HG03432 (cell line): ENCODE data around the gene ANXA5.

Experiments
- ATAC-seq: cut with Tn5 transposase; IDR thresholded peaks from one replicate; pipeline ENCODE4 v1.9.1; 2021; ENCODE audit warnings: mild to moderate bottlenecking, moderate library complexity; ENCODE audit not compliant: unreplicated experiment

Gene ANXA5

GRCh38 chr4:121712001-121712651 is 15.3 kb upstream of the ANXA5 start:
- ATAC-seq = peak; percentile 0

- ATAC-seq = peak; percentile 96
Observed at GRCh38 chr4:121711263-121712000, 14.7 kb upstream of the ANXA5 start.

- no peak for ATAC-seq
Observed at GRCh38 chr4:121709766-121710405, 13.1 kb upstream of the ANXA5 start.

GRCh38 chr4:121707344-121707743 is 10.6 kb upstream of the ANXA5 start:
- no peak for ATAC-seq

- ATAC-seq = peak; percentile 68
Observed at GRCh38 chr4:121706595-121707021, 9.8 kb upstream of the ANXA5 start.

- ATAC-seq = no peak
Observed at GRCh38 chr4:121705521-121705920, 8.7 kb upstream of the ANXA5 start.

GRCh38 chr4:121702136-121702535 is 5.4 kb upstream of the ANXA5 start:
- ATAC-seq = no peak

- no peak for ATAC-seq
Observed at GRCh38 chr4:121701263-121701662, 4.5 kb upstream of the ANXA5 start.

GRCh38 chr4:121698236-121698671 is 1.5 kb upstream of the ANXA5 start:
- ATAC-seq = no peak

- ATAC-seq = peak; percentile 8
Observed at GRCh38 chr4:121697564-121697963, 784 bp upstream of the ANXA5 start.

- ATAC-seq = peak; percentile 34
Observed at GRCh38 chr4:121696170-121696580, 605 bp downstream of the ANXA5 start.

- no peak for ATAC-seq
Observed at GRCh38 chr4:121693886-121694285, 2.9 kb downstream of the ANXA5 start.

- ATAC-seq = no peak
Observed at GRCh38 chr4:121693450-121693849, 3.3 kb downstream of the ANXA5 start.

GRCh38 chr4:121692261-121692660 is 4.5 kb downstream of the ANXA5 start:
- no peak for ATAC-seq

GRCh38 chr4:121690001-121690400 is 6.8 kb downstream of the ANXA5 start:
- peak; percentile 46 for ATAC-seq

GRCh38 chr4:121688701-121689100 is 8.1 kb downstream of the ANXA5 start:
- no peak for ATAC-seq

- ATAC-seq = no peak
Observed at GRCh38 chr4:121688261-121688660, 8.5 kb downstream of the ANXA5 start.

GRCh38 chr4:121686255-121686654 is 10.5 kb downstream of the ANXA5 start:
- ATAC-seq = no peak

- no peak for ATAC-seq
Observed at GRCh38 chr4:121685257-121685656, 11.5 kb downstream of the ANXA5 start.

GRCh38 chr4:121684561-121684960 is 12.2 kb downstream of the ANXA5 start:
- no peak for ATAC-seq

- ATAC-seq = no peak
Observed at GRCh38 chr4:121684016-121684415, 12.8 kb downstream of the ANXA5 start.

- ATAC-seq = no peak
Observed at GRCh38 chr4:121680571-121680970, 16.2 kb downstream of the ANXA5 start.
